ENCODE measurements around the gene ACTL7A. TPM values are rescaled to one million over a fixed set of nuclear protein-coding genes. Genes with fewer than 3 reads are reported as not detected.

Gene ACTL7A
- total and polyA plus RNA-seq, 2 of the 13 experiments (the other 11 are each of a cell fraction or from before 2014, with no cell fraction given), result not detected

DNA sequence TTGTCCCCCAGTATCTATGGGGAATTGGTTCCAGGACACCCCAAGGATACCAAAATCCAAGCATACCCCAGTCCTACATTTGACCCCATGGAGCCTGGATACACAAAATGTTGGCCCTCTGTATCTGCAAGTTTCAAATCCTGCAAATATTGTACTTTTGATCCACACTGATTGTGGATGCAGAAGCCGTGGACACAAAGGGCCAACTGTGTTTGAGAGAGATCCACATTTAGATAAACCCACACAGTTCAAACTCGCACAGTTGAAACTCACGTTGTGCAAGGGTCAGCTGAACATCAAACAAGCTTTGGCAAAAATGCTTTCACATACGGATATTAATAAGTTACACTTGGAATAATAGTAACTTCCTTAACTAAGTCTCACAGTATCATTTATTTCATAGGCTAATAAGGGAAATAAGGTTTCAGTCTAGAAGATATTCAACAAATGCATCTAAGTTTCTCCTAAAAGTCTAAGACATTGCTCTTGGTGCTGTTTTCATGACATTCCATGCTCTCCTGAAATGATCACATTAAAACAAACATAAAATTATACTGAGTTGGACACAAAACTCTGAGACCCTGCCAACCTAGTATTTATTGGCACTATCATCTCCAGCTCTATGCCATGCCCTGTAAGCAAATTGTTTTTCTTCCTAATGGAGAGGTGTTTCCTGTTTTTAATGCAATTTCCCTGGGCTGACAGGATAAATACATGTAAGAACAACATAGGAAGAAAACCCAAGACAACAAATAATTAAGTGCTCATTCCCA, 32.3 kb downstream of the ACTL7A start (continued):
- TF ChIP-seq POGZ (CRISPR knock-in tag; IDR thresholded peaks at IDR 0.05) (peak; percentile 77; the same call in 1 of the 2 replicates), KDM5A (IDR thresholded peaks at IDR 0.05; ENCODE audit: borderline replicate concordance, low read length) (no peak; the same call in 1 of the 2 replicates), ZNF460 (CRISPR knock-in tag; IDR thresholded peaks at IDR 0.05; ENCODE audit: borderline replicate concordance) (no peak; the same call in 1 of the 2 replicates), CENPX (CRISPR knock-in tag; IDR thresholded peaks at IDR 0.05) (no peak), NCOA5 (CRISPR knock-in tag; IDR thresholded peaks at IDR 0.05) (no peak), ZNF10 (CRISPR knock-in tag; IDR thresholded peaks at IDR 0.05; ENCODE audit: borderline replicate concordance, low read depth) (no peak), ZNF138 (CRISPR knock-in tag; IDR thresholded peaks at IDR 0.05; ENCODE audit: low read depth) (no peak), ZNF891 (CRISPR knock-in tag; IDR thresholded peaks at IDR 0.05) (no peak), SIX4 (CRISPR knock-in tag; IDR thresholded peaks at IDR 0.05) (peak; percentile 71), FOSL1 (CRISPR knock-in tag; IDR thresholded peaks at IDR 0.05; ENCODE audit: borderline replicate concordance) (peak; percentile 44; the same call in 1 of the 2 replicates), ZNF232 (CRISPR knock-in tag; IDR thresholded peaks at IDR 0.05; ENCODE audit: borderline replicate concordance) (peak; percentile 55; the same call in 1 of the 2 replicates), ZFYVE20 (CRISPR knock-in tag; IDR thresholded peaks at IDR 0.05; ENCODE audit: borderline replicate concordance, low read depth) (no peak), PAX8 (CRISPR knock-in tag; IDR thresholded peaks at IDR 0.05; ENCODE audit: borderline replicate concordance) (no peak), ZNF670 (CRISPR knock-in tag; IDR thresholded peaks at IDR 0.05; ENCODE audit: borderline replicate concordance) (no peak)
- TF ChIP-seq, protein P1, sequence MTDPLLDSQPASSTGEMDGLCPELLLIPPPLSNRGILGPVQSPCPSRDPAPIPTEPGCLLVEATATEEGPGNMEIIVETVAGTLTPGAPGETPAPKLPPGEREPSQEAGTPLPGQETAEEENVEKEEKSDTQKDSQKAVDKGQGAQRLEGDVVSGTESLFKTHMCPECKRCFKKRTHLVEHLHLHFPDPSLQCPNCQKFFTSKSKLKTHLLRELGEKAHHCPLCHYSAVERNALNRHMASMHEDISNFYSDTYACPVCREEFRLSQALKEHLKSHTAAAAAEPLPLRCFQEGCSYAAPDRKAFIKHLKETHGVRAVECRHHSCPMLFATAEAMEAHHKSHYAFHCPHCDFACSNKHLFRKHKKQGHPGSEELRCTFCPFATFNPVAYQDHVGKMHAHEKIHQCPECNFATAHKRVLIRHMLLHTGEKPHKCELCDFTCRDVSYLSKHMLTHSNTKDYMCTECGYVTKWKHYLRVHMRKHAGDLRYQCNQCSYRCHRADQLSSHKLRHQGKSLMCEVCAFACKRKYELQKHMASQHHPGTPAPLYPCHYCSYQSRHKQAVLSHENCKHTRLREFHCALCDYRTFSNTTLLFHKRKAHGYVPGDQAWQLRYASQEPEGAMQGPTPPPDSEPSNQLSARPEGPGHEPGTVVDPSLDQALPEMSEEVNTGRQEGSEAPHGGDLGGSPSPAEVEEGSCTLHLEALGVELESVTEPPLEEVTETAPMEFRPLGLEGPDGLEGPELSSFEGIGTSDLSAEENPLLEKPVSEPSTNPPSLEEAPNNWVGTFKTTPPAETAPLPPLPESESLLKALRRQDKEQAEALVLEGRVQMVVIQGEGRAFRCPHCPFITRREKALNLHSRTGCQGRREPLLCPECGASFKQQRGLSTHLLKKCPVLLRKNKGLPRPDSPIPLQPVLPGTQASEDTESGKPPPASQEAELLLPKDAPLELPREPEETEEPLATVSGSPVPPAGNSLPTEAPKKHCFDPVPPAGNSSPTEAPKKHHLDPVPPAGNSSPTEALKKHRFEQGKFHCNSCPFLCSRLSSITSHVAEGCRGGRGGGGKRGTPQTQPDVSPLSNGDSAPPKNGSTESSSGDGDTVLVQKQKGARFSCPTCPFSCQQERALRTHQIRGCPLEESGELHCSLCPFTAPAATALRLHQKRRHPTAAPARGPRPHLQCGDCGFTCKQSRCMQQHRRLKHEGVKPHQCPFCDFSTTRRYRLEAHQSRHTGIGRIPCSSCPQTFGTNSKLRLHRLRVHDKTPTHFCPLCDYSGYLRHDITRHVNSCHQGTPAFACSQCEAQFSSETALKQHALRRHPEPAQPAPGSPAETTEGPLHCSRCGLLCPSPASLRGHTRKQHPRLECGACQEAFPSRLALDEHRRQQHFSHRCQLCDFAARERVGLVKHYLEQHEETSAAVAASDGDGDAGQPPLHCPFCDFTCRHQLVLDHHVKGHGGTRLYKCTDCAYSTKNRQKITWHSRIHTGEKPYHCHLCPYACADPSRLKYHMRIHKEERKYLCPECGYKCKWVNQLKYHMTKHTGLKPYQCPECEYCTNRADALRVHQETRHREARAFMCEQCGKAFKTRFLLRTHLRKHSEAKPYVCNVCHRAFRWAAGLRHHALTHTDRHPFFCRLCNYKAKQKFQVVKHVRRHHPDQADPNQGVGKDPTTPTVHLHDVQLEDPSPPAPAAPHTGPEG (CRISPR knock-in tag; IDR thresholded peaks at IDR 0.05), result 0 out of 2 replicates have a peak, but pooled peaks have one; percentile 54
- TF ChIP-seq, protein P2, sequence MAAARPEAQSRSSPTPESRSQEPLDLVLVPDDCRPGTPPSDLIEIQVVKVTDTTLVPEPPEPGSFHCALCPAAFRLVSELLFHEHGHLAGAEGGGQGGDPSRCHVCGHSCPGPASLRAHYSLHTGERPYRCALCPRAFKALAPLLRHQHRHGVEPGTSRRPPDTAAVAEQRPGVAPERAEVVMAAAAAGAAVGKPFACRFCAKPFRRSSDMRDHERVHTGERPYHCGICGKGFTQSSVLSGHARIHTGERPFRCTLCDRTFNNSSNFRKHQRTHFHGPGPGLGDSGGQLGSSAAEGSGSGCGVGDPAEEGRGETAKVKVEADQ (CRISPR knock-in tag; IDR thresholded peaks at IDR 0.05; ENCODE audit: borderline replicate concordance), result no peak
- TF ChIP-seq, protein P3, sequence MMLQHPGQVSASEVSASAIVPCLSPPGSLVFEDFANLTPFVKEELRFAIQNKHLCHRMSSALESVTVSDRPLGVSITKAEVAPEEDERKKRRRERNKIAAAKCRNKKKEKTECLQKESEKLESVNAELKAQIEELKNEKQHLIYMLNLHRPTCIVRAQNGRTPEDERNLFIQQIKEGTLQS (CRISPR knock-in tag; IDR thresholded peaks at IDR 0.05), result 0 out of 2 replicates have a peak, but pooled peaks have one; percentile 52
- TF ChIP-seq, protein P4, sequence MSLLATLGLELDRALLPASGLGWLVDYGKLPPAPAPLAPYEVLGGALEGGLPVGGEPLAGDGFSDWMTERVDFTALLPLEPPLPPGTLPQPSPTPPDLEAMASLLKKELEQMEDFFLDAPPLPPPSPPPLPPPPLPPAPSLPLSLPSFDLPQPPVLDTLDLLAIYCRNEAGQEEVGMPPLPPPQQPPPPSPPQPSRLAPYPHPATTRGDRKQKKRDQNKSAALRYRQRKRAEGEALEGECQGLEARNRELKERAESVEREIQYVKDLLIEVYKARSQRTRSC (CRISPR knock-in tag; IDR thresholded peaks at IDR 0.05; ENCODE audit: low read depth), result no peak
- TF ChIP-seq, protein P5, sequence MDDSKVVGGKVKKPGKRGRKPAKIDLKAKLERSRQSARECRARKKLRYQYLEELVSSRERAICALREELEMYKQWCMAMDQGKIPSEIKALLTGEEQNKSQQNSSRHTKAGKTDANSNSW (CRISPR knock-in tag; IDR thresholded peaks at IDR 0.05; ENCODE audit: borderline replicate concordance), result no peak
- TF ChIP-seq, protein P6, sequence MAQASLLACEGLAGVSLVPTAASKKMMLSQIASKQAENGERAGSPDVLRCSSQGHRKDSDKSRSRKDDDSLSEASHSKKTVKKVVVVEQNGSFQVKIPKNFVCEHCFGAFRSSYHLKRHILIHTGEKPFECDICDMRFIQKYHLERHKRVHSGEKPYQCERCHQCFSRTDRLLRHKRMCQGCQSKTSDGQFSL (CRISPR knock-in tag; IDR thresholded peaks at IDR 0.05), result no peak

Data from HepG2 (cell line).